HG03108 (cell line): Measurements from ENCODE around the gene EPX.
"Not testable (repeated sequence)": the region's sequence is repeated elsewhere in the genome, so short reads cannot be mapped to it uniquely, and the experiment has no call there.

Experiments
- ATAC-seq: cut with Tn5 transposase; IDR thresholded peaks from one replicate; pipeline ENCODE4 v1.9.1; 2021; ENCODE audit warnings: moderate library complexity; ENCODE audit not compliant: unreplicated experiment

Gene EPX, protein sequence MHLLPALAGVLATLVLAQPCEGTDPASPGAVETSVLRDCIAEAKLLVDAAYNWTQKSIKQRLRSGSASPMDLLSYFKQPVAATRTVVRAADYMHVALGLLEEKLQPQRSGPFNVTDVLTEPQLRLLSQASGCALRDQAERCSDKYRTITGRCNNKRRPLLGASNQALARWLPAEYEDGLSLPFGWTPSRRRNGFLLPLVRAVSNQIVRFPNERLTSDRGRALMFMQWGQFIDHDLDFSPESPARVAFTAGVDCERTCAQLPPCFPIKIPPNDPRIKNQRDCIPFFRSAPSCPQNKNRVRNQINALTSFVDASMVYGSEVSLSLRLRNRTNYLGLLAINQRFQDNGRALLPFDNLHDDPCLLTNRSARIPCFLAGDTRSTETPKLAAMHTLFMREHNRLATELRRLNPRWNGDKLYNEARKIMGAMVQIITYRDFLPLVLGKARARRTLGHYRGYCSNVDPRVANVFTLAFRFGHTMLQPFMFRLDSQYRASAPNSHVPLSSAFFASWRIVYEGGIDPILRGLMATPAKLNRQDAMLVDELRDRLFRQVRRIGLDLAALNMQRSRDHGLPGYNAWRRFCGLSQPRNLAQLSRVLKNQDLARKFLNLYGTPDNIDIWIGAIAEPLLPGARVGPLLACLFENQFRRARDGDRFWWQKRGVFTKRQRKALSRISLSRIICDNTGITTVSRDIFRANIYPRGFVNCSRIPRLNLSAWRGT

DNA sequence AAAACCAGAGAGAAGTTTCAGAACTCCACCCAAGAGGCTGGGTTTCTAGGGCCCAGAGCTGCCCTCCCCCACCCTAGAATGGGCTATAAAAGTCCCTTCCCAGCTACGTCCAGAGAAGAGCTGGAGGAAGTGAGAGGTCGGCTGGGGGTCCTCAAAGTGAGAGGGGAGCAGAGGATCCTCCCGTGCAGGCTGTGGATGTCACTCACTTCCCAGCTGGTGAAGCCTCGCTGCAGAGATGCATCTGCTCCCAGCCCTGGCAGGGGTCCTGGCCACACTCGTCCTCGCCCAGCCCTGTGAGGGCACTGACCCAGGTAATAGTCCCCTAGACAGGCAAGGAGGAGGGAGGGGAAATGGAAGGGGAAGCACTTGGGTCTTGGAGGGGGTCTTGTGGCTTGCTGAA, at the start of gene EPX:
EPX (plus strand) TSS at position 115 of the 400 bp plus-strand sequence; CDS start at position 236, 121 bp downstream.
- ATAC-seq: no peak

DNA sequence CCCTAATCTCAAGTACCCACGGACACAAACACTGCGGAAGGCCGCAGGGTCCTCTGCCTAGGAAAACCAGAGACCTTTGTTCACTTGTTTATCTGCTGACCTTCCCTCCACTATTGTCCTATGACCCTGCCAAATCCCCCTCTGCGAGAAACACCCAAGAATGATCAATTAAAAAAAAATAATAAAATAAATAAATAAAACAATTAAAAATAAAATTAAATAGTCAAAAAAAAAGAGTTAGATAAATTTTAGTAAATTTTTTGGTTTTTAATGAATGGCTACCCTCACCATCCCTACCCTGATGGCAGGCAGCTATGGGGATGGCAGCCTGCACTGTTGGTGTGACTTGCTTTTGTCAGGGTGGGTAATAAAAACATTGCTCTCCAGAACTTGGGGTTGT, 49.2 kb upstream of the EPX start:
- ATAC-seq: not testable (repeated sequence)

DNA sequence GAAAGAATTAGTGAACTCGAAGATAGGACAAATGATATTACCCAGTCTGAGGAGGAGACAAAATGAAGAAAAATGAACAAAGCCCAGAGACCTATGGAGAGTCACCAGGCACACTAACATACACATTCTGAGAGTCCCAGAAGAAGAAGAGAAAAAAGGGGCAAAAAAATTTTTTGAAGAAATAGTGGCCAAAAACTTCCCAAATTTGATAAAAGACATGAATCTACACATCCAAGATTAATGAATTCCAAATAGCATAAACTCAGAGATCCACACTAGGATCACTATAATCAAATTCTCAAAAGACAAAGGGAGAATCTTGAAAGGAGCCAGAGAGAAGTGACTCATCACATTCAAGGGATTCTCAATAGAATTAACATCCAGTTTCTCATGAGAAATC, 47.7 kb upstream of the EPX start:
- ATAC-seq: no peak

DNA sequence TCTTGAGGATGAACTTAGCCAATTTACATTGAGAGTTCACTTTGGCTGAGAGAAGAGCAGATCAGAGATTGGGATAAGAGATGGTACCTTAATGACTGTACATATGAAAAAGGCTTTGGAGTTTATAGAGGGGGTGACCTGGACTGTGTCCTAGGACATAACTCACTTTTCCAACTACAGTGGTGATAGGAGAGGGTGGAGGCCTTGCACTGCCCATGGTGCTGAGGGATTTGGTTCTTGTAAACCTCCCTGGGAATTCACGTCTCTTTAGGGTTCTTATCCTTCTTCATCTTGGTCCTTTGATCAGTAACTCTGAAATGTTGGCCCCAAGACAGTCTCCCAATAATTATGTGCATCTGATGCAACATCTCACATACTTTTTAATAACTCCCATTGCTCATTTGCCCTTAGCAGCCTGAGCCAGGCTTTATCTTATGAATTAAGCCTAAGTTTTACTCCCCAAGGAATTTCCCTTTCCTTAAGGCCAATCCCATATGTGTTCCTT, 44.5 kb upstream of the EPX start, which contains the start of gene OR4D1:
OR4D1 (plus strand) TSS at position 455 of the 505 bp plus-strand sequence. CDS start 6,770 bp downstream, outside the sequence.
- ATAC-seq: no peak

DNA sequence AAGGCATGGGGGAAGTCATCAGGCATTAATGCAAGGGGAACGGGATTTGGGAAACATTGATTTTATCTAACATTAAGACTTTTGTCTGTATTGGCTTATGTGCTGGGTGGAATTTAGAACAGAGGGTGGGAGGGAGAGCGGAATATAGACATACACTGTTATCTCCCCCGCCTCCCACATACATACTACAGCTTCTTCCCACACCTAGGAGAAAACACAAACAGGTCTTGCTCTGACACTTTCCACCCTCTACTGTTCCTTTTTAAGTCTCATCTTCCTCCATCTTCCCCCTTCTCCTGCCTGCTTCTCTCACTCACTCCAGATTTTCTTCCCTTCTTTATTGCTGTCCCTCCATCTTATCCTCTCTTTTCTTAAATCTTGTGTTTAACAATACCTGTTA, 43.9 kb upstream of the EPX start:
- no peak for ATAC-seq

DNA sequence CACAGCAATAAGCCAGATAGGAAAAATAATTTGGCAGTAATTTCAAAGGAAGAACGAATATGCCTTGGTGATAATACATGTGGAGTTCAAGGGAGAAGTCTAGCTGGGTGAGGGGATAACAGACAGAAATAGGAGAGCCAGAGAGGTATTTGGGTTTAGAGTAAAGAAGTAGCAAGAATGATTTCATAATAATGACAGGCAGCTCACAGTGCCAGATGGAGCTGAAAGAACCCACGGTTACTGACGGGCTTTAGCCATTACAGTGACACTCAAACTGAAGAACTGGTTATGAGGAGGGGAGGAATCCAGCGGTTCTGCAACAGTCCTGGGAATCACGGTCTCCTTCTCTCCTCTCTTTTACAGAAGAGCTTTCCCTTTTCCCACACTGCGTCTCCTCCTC, 42.1 kb upstream of the EPX start:
- ATAC-seq: no peak

DNA sequence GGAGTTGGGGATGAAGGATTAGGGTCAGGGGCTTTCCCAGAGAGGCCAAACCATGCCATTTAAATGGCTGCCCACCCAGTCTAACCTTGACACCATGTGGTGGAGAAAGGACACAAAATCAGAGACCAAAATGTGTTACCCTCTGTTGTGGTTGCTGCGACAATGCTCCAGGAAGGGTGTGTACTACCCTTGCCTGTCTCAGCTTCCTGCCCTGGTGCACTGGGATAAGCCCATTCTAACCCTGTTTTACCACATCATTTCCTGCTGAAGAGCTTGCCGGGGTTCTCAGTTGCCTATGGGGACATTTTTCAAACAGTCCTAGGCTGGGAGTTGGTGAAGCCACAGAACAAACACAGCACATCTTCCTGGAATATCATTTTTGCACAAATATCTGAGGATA, 39.5 kb upstream of the EPX start:
- ATAC-seq: no peak

DNA sequence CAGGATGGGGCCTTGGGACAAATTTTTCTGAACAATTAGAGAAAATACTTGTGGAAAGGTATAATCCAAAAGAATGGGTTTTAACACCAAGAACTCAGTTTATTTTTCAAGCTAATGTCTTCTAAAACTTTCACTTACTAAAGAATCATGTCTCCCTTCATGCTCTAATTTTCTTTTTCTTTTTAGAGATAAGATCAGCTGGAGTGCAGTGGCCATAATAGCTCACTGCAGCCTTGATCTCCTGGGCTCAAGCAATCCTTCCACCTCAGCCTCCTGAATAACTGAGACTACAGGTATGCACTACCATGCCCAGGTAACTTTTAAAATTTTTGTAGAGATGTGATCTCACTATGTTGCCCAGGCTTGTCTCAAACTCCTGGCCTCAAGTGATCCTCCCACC, 38.9 kb upstream of the EPX start:
- ATAC-seq: no peak

DNA sequence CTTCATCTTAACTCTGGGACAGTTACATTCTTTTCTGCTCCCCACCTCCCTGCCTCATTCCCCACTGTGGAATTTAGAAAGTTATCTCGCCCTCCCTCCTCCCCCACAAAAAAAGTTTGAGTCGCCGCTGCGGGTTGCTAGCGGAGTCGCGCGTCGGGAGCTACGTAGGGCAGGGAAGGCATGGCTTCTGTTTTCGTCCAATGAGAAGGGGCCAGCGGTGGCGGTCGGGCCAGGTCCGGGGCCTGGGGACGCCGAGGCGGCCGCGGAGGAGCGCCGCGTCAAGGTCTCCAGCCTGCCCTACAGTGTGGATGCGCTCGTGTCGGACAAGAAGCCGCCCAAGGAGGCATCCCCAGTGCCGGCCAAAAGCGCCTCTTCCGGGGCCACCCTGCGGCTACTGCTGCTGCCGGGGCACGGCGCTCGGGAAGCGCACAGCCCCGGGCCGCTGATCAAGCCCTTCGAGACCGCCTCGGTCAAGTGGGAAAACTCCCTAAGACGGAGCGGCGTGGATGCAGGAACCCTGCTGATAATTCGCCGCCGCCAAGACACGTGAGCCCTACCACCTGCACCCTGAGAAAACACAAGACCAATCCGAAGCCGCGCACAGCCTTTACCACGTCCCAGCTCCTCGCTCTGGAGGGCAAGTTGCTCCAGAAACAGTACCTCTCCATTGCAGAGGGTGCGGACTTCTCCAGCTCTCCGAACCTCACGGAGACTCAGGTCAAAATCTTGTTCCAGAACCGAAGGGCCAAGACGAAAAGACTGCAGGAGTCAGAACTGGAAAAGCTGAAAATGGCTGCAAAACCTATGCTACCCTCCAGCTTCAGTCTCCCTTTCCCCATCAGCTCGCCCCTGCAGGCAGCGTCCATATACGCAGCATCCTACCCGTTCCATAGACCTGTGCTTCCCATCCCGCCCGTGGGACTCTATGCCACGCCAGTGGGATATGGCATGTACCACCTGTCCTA, 35.4 kb upstream of the EPX start:
- ATAC-seq: no peak

DNA sequence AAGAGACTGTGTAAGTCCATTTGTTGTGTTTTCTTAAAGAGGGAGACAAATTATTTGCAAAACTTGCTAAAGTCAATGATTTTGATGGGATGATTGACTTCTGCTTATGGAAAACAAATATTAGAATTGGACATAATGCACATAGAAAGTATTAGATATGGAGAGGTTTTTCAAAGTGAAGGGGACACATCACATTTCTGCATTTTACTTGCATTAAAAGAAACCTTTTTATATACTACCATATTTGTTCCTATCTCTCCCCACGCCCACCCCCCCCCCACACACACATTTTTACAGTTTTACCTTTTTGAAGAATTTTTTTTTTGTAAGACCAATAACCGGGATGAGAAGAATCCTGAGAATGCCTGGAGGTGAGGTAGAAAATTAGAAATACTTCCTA, 34.3 kb upstream of the EPX start:
- ATAC-seq: no peak

DNA sequence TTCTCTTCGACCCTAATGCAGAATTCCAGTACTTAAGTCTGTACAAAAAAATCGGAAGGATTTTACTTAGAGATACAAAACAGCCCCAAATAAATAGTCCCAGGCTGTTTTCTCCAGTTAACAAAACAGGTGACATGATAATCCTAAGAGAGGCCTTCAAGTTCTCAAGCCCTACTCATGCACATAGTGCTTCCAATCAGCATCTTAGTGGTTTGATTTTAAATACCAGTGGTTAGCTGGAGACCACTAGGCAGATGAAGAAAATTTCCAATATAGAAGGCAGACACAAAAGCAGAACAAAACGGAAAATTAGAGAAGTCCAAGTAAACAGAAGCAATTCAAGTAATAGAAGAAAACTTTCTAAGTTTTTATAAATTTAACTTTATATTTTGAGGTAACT, 31.0 kb upstream of the EPX start:
- ATAC-seq: no peak

DNA sequence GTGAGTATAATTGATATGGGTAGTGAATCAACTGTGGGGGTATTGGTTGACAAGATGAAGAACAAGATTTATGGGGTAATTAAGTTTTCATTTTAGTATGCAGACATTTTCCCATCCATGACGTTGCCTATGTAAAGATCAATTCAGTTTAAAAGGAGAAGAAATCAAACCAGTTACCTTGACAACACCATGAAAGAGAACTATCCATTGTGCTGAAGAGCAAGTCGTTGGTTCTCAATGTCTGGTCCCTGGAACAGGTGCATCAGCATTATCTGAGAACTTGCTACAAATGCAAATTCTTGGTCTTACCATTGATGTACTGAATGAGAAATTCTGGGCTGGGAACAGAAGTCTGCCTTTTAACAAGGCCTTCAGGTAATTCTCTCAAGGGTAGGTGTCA, 26.5 kb upstream of the EPX start:
- ATAC-seq: no peak

DNA sequence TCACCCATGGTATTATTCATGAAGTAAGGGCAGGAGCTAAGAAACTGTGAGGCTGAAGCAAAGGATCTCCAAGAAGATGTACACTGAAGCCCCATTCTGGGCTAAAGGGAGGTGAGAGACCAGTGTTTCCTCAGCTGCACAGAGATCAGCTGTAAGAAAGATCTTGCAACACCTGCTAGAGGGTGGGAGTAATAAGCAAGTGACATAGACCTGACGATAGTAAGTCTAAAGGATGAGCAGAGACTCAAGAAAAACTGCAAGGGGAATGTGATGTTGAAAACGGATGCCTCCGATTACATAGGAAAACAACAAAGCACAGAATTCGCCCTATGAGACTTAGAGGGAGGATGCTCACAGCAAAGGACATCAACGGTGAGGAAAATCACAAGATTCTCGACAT, 25.8 kb upstream of the EPX start, which contains the start of gene OR4D2:
OR4D2 (plus strand) TSS at position 301 of the 400 bp plus-strand sequence. CDS start 2,674 bp downstream, outside the sequence.
- no peak for ATAC-seq

DNA sequence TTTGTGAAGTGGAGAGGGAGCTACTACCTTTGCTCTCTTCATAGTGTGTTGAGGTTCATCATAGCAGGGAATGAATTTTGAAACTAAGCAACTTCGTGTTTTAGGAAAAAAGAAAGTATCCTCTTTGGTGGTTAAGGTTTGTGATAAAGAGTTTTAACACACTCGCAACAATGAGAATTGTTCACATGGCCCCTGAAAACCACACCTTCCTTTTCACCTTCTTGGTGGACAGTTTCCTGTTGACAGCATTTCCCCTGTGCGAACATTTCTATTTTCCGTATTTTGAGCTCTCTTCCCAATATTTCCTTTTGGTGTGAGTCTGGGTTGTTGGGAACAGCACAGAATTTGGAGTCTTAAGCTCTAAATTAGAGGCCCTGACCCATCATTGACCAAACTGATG, 21.9 kb upstream of the EPX start:
- no peak for ATAC-seq

DNA sequence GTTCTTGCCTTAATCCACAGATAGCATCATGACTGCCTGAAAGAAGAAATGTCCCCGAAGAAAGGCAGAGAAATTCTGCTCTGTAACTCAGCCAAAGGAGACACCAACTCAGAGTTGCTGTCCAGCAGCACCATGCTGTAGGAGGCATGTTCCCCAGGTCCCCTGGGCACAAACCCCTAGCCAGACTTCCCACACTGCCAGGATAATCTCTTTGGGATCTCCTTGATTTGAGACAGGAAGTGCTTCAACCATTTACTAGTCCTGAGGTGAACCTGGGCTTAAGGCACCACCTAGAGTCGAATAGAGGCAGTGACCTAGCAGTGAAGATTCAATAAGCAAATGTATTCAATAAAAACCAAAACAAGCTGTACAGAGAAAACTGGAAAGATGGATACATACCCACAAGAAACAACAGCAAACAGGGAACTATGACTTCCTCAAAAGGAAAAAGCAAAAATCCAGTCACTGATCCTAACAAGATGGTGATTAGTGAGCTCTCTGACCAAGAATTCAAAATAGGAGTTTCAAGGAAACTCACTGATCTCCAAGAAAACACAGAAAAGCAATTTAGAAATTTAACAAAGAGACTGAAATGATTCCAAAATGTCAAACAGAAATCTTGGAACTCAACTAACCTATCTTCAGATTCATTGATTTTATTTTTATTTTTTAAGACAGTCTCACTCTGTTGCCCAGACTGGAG, 20.0 kb upstream of the EPX start:
- no peak for ATAC-seq

DNA sequence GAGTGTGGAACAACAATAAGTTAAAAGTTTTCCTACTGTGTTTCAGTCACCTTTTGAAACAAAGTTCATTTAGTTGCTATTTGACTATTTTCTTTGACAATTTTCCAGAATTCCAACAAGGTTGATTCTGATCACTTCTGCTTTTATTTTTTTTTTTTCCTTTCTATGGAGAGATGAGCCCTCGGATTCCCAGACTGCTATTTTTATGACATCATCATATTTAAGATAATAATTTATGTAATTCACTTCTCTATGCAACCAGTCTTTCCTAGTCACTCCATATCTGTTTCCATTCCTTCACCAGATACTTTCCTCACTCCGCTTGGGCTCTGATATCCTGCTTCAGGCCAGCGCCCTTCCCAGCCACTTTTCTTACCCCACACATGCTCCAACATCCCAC, 17.7 kb upstream of the EPX start:
- ATAC-seq: no peak

DNA sequence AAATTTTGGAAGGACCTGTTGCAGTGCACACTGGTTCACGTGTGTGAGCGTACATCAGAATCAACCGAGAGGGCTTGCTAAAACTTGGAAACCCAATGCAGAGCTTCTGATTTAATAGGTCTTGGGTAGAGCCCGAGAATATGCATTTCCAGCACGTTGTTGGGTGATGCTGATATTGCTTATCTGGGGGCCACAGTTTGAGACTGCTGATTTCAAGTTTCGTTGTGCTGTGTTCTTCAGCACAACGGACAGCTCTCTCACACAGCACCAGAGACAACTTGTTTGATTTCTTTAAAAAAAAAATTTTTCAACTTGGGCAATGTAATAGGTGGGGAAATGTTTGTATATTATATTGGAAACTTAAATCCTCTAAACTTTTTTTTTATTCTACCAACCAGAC, 16.3 kb upstream of the EPX start:
- no peak for ATAC-seq

DNA sequence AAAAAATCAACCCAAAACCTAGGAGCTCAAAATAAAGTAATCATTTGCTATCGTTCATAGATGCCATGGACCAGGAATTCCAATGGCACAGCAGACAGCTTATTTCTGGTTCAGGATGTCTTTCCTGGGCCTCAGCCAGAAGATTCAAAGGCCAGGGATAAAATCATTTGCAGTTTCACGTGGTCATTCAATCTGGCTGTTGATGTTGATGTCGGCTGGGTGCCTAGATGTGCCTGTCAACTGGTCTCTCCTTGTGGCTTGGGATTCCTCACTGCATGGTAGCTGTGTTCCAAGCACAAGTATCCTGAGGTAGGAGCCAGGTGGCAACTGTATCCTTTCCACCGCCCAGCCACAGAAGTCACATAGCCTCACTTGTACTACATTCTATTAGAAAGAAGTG, 10.7 kb upstream of the EPX start:
- ATAC-seq: no peak

DNA sequence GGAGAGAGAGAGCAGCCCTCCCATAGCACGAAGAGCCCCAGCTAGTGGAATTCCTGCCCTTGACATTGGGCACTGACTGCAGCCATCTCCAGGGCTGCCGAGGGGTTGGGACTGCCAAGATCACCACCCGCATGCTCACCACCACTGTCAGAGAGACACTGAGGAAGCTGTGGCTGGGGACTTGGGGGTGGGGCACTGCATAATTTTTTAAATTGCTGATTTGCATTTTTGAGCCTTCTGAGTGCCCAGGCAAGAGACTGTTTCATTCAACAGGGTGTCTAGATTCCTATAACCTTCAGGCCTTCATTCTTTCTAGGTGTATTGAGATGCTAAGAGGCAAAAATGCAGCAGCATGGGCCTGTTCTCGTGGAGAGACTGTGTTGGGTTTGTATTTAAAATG, 9.0 kb upstream of the EPX start:
- no peak for ATAC-seq

DNA sequence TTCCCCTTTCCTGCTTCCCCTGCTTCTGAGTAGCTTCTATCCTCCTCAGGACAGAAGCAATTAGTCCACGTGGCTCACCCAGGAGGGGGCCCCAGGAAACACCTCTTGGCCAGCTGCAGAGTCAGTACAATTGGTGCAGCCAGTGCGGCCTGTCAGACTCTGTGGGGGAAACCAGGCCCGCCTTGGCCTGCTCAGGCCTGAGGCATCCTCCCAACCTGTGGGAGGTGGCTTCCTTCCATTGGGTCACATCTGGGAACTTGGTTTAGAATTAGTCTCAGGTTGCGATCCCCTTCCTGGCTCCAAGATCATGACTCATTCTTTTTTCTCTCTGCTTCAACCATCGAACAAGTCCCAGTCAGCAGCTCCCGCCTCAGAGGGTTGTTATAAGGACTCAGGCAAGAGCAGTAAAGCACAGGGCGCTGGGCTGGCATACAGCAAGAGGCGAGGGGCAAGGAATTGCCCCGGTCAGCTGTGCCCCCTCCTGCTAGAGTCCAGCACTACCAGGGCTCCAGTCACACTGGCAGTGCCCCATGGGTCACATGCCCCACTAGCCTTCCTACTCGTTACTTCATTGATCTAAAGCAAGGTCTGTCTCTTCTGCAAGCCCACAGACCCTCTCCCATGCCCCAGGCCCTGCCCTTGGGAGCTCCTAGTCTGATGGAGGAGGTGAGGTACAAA, 8.1 kb upstream of the EPX start:
- no peak for ATAC-seq
